HepG2 (cell line): ENCODE results near the gene GMPPA. TPM values are rescaled to one million over a fixed set of nuclear protein-coding genes. Genes with fewer than 3 reads are reported as not detected.
A peak's percentile ranks its signal among the peaks of the same experiment; 100 is the strongest.

Experiments
- BCLAF1 ChIP-seq: fragments of 450-650 bp; IDR thresholded peaks from 2 replicates; pipeline ENCODE4 v1.6.1; 2017; ENCODE audit warnings: mild to moderate bottlenecking
- CHD4 ChIP-seq: fragments of 200-600 bp; sonication (generic); IDR thresholded peaks from 2 replicates; pipeline ENCODE4 v1.7.0; 2017; ENCODE audit warnings: mild to moderate bottlenecking, low read length, borderline replicate concordance
- E2F1 ChIP-seq: sonication (generic); formaldehyde crosslinking; IDR thresholded peaks from 2 replicates; pipeline ENCODE4 v1.5.0; 2020; ENCODE audit warnings: missing genetic modification reagents
- FLYWCH1 ChIP-seq: sonication (generic); formaldehyde crosslinking; IDR thresholded peaks from 2 replicates; pipeline ENCODE4 v1.8.1; 2023; ENCODE audit warnings: mild to moderate bottlenecking, missing genetic modification reagents
- ISL2 ChIP-seq: sonication (generic); formaldehyde crosslinking; IDR thresholded peaks from 2 replicates; pipeline ENCODE4 v1.5.0; 2020; ENCODE audit warnings: missing genetic modification reagents
- ISX ChIP-seq: sonication (generic); formaldehyde crosslinking; conservative IDR thresholded peaks from 2 replicates; pipeline ENCODE4 v1.5.0; 2020; ENCODE audit warnings: missing genetic modification reagents
- MBD4 ChIP-seq: IDR thresholded peaks from 2 replicates; pipeline ENCODE4 v1.6.1; 2012; ENCODE audit warnings: low read length, inconsistent platforms, borderline replicate concordance
- MED1 ChIP-seq: sonication (generic); formaldehyde crosslinking; IDR thresholded peaks from 2 replicates; pipeline ENCODE4 v1.4.0; 2020; ENCODE audit warnings: missing genetic modification reagents
- NR1H2 ChIP-seq: sonication (generic); formaldehyde crosslinking; IDR thresholded peaks from 2 replicates; pipeline ENCODE4 v1.8.1; 2022; ENCODE audit warnings: low read depth, missing genetic modification reagents, borderline replicate concordance
- SALL1 ChIP-seq: sonication (generic); formaldehyde crosslinking; IDR thresholded peaks from 2 replicates; pipeline ENCODE4 v1.8.0; 2022; ENCODE audit warnings: mild to moderate bottlenecking, missing genetic modification reagents
- TAF15 ChIP-seq: fragments of 200-400 bp; formaldehyde crosslinking; IDR thresholded peaks from one replicate; pipeline ENCODE4 v1.6.1; 2018; ENCODE audit warnings: mild to moderate bottlenecking, low read depth, low read length; ENCODE audit not compliant: poor library complexity, severe bottlenecking
- TSC22D2 ChIP-seq: sonication (generic); formaldehyde crosslinking; IDR thresholded peaks from 2 replicates; pipeline ENCODE4 v1.5.1; 2020; ENCODE audit warnings: missing genetic modification reagents, mild to moderate bottlenecking, borderline replicate concordance
- ZBTB33 ChIP-seq: sonication (generic); formaldehyde crosslinking; IDR thresholded peaks from 2 replicates; pipeline ENCODE4 v1.4.0; 2020; ENCODE audit warnings: missing genetic modification reagents
- ZFYVE20 ChIP-seq: sonication (generic); formaldehyde crosslinking; IDR thresholded peaks from 2 replicates; pipeline ENCODE4 v1.8.0; 2023; ENCODE audit warnings: low read depth, mild to moderate bottlenecking, moderate library complexity, missing genetic modification reagents, borderline replicate concordance
- ZNF34 ChIP-seq: sonication (generic); formaldehyde crosslinking; IDR thresholded peaks from 2 replicates; pipeline ENCODE4 v1.4.0; 2020; ENCODE audit warnings: mild to moderate bottlenecking, missing genetic modification reagents, borderline replicate concordance
- ZNF432 ChIP-seq: sonication (generic); formaldehyde crosslinking; IDR thresholded peaks from 2 replicates; pipeline ENCODE4 v1.5.0; 2020; ENCODE audit warnings: missing genetic modification reagents, mild to moderate bottlenecking, borderline replicate concordance
- ZNF607 ChIP-seq: sonication (generic); formaldehyde crosslinking; IDR thresholded peaks from 2 replicates; pipeline ENCODE4 v1.5.1; 2020; ENCODE audit warnings: missing genetic modification reagents, mild to moderate bottlenecking, borderline replicate concordance
- ZNF746 ChIP-seq: sonication (generic); formaldehyde crosslinking; IDR thresholded peaks from 2 replicates; pipeline ENCODE4 v1.8.0; 2022; ENCODE audit warnings: mild to moderate bottlenecking, missing genetic modification reagents
- ZNF792 ChIP-seq: IDR thresholded peaks from 2 replicates; pipeline ENCODE4 v1.6.1; 2016
- polyA plus RNA-seq, 8 experiments: library from polyadenylated mRNA; depleted of rRNA in 3 of 8; stranded (reverse) in 7 of 8; unstranded in 1 of 8; fragments of >200 nt; fragmentation: Illumina TruSeq in 4 of 8; extraction: Trizol in 4 of 8; gene quantifications; 2 replicates each; pipeline versions ENCODE4 v1.2.1 to v1.2.3, GENCODE V29; 2011 to 2016; ENCODE audit warnings: low read depth in 4 of 8, missing spikeins in 1 of 8, mixed read lengths in 1 of 8; ENCODE audit not compliant: insufficient read depth in 1 of 8
- total RNA-seq, 5 experiments: library from RNA; depleted of rRNA; stranded (reverse); fragments of >200 nt; fragmentation: Illumina TruSeq; extraction: Trizol; gene quantifications; 2 replicates each; pipeline ENCODE4 v1.2.3, GENCODE V29; 2016; ENCODE audit warnings: low read depth in 1 of 5
- TF ChIP-seq, protein P1 (sequence below): sonication (generic); formaldehyde crosslinking; IDR thresholded peaks from 2 replicates; pipeline ENCODE4 v1.8.0; 2022; ENCODE audit warnings: missing genetic modification reagents, low read depth, mild to moderate bottlenecking, borderline replicate concordance
- TF ChIP-seq, protein P2 (sequence below): sonication (generic); formaldehyde crosslinking; IDR thresholded peaks from 2 replicates; pipeline ENCODE4 v1.5.1; 2020; ENCODE audit warnings: mild to moderate bottlenecking, missing genetic modification reagents, moderate library complexity

Gene GMPPA
- total and polyA plus RNA-seq, 2 of the 13 experiments (the other 11 are each of a cell fraction or from before 2014, with no cell fraction given), result 81.1 to 106 TPM

DNA sequence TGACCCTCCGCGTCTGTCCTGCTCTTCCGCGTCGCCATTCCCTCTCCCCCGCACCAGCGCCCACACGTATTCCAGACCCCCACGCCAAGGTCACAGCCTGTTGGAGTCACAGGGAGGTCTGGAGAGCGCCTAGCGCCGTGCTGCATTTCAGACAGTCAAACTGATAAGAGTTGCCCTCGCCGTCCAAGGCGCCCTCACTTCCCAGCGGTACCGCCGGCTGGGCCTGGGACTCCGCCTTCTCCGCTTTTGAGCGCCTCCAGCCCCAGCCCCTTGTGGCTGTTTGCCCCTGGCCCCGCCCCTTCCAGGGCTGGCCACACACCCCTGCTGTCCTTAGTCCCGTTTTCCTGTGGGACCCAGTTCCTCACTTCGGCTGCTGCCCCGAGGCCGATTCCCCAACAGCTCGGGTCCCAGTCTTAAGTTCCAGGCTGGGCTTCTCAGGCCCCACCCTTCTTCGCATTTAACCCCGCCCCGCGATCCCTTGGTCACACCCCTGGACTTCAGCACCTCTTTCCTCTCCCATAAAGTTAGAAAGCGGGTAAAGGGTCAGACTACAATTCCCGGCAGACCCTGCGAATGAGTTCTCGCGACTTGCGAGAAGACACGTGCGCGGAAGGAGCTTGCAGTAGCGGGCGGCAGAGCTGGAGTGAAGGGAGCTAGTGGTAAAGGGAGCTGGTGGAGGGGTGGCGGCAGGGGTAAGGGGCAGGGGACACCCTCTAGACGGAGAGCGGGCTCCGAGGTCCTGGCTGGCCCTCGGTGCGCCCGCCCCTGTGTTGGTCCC is at the start of gene GMPPA (continued):
- TF ChIP-seq, protein P1, sequence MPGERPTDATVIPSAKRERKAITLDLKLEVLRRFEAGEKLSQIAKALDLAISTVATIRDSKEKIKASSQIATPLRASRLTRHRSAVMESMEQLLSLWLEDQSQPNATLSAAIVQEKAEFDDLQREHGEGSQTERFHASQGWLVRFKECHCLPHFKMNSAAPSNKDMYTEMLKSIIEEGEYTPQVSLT, result peak; percentile 54; the same call in 1 of the 2 replicates
- TF ChIP-seq SALL1 (peak; percentile 50), TAF15 (peak; percentile 48), BCLAF1 (no peak), ZFYVE20 (no peak), TSC22D2 (CRISPR knock-in tag) (no peak), ZNF746 (CRISPR knock-in tag) (peak; percentile 21; the same call in 1 of the 2 replicates), ISX (CRISPR knock-in tag) (no peak), ZNF432 (CRISPR knock-in tag) (no peak), ZNF792 (CRISPR knock-in tag) (no peak; the same call in 1 of the 2 replicates), CHD4 (no peak), MBD4 (no peak), E2F1 (CRISPR knock-in tag) (peak; percentile 42; the same call in 1 of the 2 replicates), NR1H2 (CRISPR knock-in tag) (no peak), ISL2 (peak; percentile 41; the same call in 1 of the 2 replicates), ZNF34 (no peak), ZBTB33 (CRISPR knock-in tag) (no peak), ZNF607 (peak; percentile 25; the same call in 1 of the 2 replicates), MED1 (peak; percentile 59; the same call in 1 of the 2 replicates), FLYWCH1 (no peak)
- TF ChIP-seq, protein P2, sequence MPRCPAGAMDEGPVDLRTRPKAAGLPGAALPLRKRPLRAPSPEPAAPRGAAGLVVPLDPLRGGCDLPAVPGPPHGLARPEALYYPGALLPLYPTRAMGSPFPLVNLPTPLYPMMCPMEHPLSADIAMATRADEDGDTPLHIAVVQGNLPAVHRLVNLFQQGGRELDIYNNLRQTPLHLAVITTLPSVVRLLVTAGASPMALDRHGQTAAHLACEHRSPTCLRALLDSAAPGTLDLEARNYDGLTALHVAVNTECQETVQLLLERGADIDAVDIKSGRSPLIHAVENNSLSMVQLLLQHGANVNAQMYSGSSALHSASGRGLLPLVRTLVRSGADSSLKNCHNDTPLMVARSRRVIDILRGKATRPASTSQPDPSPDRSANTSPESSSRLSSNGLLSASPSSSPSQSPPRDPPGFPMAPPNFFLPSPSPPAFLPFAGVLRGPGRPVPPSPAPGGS (CRISPR knock-in tag), result no peak; the same call in none of the 2 replicates
